ENCODE data around the gene IFNL4.
"Not testable (repeated sequence)": the region's sequence is repeated elsewhere in the genome, so short reads cannot be mapped to it uniquely, and the experiment has no call there.

The IFNL4 gene

GRCh38 chr19:39254531-39255345 is 6.1 kb upstream of the IFNL4 start:
- DNase-seq (ENCODE audit: low spot score): no peak

DNA sequence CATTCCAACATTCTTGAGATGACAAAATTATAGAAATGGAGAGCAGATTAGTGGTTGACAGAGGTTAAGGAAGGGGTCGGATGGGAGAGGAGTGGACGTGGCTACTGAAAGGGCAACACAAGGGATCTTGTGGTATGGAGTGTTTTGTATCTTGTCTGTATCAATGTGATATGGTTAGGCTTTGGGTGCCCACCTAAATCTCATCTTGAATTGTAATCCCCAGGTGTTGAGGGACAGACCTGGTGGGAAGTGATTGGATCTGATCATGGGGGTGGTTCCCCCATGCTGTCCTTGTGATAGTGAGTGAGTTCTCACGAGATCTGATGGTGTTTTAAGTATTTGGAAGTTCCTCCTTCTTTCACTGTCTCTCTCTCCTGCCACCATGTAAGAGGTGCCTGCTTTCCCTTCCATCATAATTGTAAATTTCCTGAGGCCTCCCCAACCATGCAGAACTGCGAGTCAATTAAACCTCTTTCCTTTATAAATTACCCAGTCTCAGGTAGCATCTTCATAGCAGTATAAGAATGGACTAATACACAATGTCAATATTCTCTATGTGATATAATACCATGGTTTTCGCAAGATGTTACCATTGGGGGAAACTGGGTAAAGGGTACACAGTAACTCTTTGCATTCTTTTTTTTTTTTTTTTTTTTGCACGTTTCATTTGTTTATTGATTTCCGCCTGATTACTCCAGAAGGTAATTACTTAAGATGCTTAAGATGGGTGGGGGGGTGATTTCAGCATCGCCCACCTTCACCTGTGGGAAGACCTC is 4.9 kb upstream of the IFNL4 start:
- DNase-seq (ENCODE audit: low spot score): no peak

GRCh38 chr19:39252458-39252857 is 3.8 kb upstream of the IFNL4 start:
- DNase-seq (ENCODE audit: low spot score): no peak

DNA sequence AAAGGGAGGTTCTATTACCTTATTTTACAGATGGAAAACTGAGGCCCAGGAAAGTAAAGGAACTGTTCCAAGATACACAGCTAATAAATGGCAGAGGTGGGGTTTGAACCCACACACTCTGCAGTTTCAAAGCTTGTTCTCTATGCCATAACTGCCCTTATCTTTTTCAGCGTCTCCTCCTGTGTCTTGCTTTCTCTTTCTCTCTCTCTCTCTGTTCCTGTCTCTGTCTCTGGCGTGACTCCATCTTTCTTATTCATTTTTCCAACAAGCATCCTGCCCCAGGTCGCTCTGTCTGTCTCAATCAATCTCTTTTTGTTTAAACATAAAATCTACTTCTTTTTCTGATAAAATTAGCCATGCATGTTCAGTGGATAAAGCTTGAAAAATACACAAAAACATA is 3.2 kb upstream of the IFNL4 start:
- DNase-seq (ENCODE audit: low spot score): no peak

DNA sequence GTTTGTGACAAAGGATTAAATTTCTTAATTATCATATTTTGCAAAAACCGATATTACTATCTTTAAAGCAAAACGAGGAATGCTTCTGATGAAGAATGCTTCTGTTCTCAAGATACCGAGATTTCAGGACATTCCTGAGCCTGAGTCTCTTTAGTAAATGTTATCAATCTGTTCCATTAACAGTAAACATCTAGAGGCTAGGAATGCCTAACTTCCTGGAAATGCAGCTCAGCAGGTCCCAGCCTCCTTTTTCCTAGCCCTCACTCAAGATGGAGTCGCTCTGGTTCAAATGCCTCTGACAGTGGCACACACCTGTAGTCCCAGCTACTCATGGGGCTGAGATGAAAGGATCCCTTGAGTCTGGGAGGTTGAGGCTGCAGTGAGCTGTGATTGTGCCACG is 2.4 kb upstream of the IFNL4 start:
- no peak for DNase-seq (ENCODE audit: low spot score)

DNA sequence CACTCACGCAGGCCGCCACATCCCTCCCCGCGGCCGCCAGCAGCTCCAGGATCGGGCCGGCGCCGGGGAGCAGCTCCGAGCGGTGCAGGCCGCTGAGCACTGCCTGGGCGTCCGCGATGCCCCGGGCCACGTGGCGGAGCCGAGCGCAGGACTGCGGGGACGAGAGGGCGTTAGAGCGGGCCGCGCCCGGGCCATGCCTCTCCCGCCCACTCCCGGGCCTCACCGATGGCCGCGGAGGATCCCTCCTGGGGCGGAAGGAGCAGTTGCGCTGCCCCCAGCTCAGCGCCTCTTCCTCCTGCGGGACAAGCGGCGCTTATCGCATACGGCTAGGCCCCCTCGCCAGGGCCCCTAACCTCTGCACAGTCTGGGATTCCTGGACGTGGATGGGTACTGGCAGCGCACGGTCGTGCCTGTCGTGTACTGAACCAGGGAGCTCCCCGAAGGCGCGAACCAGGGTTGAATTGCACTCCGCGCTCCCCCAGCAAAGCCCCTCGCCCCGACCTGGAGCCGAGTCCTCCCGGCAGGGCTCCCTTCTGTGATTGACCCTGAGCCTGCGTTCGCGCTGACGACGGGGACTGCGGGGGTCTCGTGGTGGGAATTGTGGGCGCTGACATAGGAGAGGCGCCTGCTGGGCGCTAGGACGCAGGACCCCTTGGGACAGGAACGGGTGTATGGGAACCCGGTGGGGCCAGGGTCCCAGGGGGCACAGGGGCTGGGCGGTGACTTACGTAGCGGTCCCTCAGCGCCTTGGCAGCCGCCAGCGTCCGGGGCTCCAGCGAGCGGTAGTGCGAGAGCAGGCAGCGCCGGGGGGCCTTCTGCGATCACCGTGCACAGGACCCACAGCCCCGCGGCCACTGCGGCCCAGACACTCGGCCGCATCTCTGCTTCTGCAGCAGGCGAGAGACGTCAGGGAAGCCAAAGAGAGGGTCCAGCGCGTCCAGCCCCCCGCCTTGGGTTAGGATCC is 673 bp downstream of the IFNL4 start:
- no peak for DNase-seq (ENCODE audit: low spot score)

- DNase-seq (ENCODE audit: low spot score): no peak
Measured at GRCh38 chr19:39246951-39247669, 1.5 kb downstream of the IFNL4 start.

GRCh38 chr19:39245166-39245565 is 3.5 kb downstream of the IFNL4 start:
- DNase-seq (ENCODE audit: low spot score): not testable (repeated sequence)

DNA sequence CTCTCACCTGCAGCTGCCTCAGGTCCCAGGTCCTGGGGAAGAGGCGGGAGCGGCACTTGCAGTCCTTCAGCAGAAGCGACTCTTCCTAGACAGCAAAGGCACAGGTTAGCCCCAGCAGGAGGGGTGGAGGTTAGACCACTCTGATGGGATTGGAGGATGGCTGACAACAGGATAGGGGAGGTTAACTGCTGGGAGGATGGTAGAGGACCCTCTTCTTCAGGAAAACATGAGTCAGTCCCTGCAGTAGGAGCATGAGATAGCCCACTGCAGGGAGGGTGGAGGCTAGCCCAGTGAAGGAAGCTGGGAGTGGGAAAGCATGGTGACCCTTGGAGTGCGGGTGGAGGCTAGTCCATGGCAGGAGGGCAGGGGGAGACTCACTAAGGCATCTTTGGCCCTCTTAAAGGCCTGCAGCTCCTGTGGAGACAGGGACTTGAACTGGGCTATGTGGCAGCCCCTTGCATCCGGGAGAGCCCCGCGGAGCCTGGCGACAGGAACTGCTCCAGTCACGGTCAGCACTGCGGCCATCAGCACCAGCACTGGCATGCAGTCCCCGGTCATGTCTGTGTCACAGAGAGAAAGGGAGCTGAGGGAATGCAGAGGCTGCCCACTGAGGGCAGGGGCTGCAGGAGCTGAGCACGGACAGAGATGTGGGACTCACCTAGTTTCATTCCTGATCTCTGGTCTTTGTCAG is 4.1 kb downstream of the IFNL4 start, which contains the start of gene IFNL3:
IFNL3 (minus strand) TSS at position 597 of the 691 bp plus-strand sequence; CDS start at position 558, 39 bp downstream.
- not testable (repeated sequence) for DNase-seq (ENCODE audit: low spot score)

GRCh38 chr19:39243741-39244140 is 4.9 kb downstream of the IFNL4 start:
- DNase-seq (ENCODE audit: low spot score): not testable (repeated sequence)

DNA sequence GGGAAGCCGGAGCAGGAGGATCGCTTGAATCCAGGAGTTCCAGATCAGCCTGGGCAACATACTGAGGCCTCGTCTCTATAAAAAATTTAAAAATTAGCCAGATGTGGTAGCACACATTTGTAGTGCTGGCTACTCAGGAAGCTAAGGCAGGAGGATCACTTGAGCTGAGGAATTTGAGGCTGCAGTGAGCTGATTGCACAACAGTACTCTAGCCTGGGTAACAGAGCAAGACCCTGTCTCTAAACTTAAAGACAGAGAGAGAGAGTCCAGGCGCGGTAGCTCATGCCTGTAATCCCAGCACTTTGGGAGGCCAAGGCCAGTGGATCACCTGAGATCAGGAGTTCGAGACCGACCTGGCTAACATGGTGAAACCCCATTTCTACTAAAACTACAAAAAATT is 8.2 kb downstream of the IFNL4 start:
- no peak for DNase-seq (ENCODE audit: low spot score)

DNA sequence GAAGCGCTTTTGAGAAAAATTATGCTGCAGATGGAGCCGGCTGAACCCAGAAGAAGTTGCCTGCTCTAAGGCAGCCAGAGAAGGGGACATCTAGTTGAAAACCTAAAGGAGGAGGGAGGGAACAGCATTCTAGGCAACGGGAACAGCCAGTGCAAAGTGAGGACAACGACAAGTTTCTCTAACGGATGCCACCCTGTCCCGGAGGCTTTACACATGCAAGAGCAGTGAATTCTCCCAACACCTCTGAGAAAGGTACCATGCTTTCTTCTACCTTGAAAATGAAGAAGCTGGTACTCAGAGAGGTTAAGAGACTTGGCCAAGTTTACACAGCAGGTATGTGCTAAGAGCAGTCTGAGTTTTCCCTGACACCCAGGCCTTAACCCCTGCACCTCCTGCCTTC is 9.7 kb downstream of the IFNL4 start:
- DNase-seq (ENCODE audit: low spot score): no peak

GRCh38 chr19:39238209-39238608 is 10.4 kb downstream of the IFNL4 start:
- no peak for DNase-seq (ENCODE audit: low spot score)

- DNase-seq (ENCODE audit: low spot score): no peak
Measured at GRCh38 chr19:39237200-39238184, 11.2 kb downstream of the IFNL4 start.

DNA sequence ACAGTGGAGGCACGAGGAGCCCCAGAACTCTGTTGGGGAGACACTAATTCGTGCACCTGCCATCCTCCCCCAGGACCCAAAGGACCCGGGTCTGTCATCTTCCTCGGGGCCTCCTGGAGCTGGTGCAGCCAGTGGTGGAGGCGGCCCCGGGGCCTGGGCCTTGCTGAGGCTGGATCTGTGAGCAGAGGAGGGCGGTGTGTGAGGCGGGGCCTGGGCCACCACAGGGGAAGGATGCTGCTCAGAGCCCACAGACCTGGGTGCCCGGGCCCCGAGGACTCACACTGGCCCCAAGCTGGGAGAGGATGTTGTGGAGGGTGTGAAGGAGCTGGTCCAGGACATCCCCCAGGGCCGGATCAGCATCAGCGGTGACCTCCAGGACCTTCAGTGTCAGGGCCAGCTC is 12.1 kb downstream of the IFNL4 start:
- no peak for DNase-seq (ENCODE audit: low spot score)

- DNase-seq (ENCODE audit: low spot score): no peak
Measured at GRCh38 chr19:39232708-39233107, 15.9 kb downstream of the IFNL4 start.

GRCh38 chr19:39230096-39230764 is 18.4 kb downstream of the IFNL4 start:
- DNase-seq (ENCODE audit: low spot score): no peak

- no peak for DNase-seq (ENCODE audit: low spot score)
Measured at GRCh38 chr19:39224910-39225309, 23.7 kb downstream of the IFNL4 start.

- DNase-seq (ENCODE audit: low spot score): no peak
Measured at GRCh38 chr19:39223703-39224279, 24.9 kb downstream of the IFNL4 start.

Measured in putamen (tissue), 1 donor.